ENCODE results near the gene PUM1.
"Not testable (repeated sequence)": the region's sequence is repeated elsewhere in the genome, so short reads cannot be mapped to it uniquely, and the experiment has no call there.

Gene PUM1

DNA sequence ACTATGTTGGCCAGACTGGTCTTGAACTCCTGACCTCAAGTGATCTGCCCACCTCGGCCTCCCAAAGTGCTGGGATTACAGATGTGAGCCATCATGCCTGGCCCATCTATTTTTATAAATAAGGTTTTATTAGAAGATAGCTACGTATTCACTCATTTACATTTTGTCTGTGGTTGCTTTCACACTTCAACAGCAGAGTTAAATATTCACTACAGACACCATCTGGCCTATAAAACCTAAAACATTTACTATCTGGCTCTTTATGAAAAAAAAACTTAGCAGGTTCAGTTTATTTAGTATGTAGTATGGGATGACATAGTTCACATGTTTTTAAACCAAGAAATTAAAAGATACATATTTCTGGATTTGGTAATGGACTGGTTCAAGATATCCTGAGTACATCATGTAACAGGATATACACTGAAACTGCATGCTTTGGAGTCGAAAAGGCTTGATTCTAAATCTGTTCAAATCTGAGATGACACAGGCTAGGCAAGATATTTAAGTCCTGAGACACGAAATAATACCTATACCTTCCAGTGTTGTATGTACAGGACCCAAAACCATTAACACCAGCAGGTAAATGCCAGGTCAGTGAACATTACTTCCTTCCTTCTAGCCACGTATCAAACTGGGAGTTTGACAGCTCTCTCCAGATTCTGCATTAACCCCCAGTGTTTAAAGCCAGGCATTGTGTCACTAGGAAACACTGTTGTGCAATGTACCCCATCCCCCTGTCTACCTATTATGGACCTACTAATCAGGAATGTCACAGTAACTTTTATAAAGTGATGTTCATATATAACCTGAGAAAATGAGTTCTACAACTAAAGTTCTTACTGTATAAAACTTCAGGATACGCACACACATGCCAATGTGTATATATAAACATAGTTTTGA, 102.7 kb downstream of the PUM1 start:
- Histone ChIP-seq H3K27me3 (ENCODE audit: control insufficient read depth, insufficient read depth, low read length) (no peaks in the 10 kb centered on the region), H3K36me3 (ENCODE audit: control insufficient read depth, insufficient read depth, low read length) (peaks cover 98% of the 10 kb centered on the region), H3K4me1 (ENCODE audit: control insufficient read depth, insufficient read depth, low read length) (no peaks in the 10 kb centered on the region), H3K9ac (ENCODE audit: low read depth, low read length) (no peak overlapping the region), H3K9me3 (ENCODE audit: control insufficient read depth, insufficient read depth, low read length) (no peaks in the 10 kb centered on the region), H3K4me3 (ENCODE audit: low read depth, low read length) (no peak overlapping the region), H3K27ac (ENCODE audit: low read depth, low read length) (no peak overlapping the region)

DNA sequence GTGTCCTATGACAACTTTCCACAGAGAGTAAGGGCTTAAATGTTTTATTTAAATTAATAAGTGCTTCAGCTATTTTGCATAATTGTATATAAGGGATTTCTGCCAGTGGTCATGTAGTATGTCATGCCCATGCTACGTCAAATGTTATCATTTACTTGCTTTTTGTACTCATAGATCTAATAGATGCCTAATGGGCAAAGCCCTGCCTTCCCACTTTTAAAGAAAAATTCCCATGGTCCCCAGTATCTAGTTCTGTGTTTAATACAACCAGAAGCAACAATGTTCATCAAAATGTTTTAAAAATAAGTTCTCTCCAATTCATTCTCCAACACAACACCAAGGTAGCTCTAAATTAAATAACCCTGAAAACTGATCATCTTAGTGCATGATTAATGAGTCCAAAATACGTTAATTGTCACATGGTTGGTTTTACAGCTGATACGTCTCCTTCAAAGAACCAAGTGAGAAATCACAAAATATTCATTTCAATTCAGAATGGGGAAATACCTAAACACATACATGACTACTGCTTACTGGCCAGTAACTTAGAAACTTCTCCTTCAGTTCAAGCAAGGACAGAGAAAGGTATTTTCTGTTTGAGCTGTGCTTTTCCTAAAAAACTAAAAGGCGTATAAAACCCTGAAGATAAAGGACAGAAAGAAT, 107.8 kb downstream of the PUM1 start:
- peaks cover 92% of the 10 kb centered on the region for H3K36me3 ChIP-seq (ENCODE audit: control insufficient read depth, insufficient read depth, low read length)
- no peak overlapping the region for H3K4me3 ChIP-seq (ENCODE audit: low read depth, low read length)
- no peaks in the 10 kb centered on the region for H3K27me3 ChIP-seq (ENCODE audit: control insufficient read depth, insufficient read depth, low read length)
- no peaks in the 10 kb centered on the region for H3K9me3 ChIP-seq (ENCODE audit: control insufficient read depth, insufficient read depth, low read length)
- H3K27ac ChIP-seq (ENCODE audit: low read depth, low read length) = no peak overlapping the region
- H3K4me1 ChIP-seq (ENCODE audit: control insufficient read depth, insufficient read depth, low read length) = no peaks in the 10 kb centered on the region
- H3K9ac ChIP-seq (ENCODE audit: low read depth, low read length) = no peak overlapping the region

DNA sequence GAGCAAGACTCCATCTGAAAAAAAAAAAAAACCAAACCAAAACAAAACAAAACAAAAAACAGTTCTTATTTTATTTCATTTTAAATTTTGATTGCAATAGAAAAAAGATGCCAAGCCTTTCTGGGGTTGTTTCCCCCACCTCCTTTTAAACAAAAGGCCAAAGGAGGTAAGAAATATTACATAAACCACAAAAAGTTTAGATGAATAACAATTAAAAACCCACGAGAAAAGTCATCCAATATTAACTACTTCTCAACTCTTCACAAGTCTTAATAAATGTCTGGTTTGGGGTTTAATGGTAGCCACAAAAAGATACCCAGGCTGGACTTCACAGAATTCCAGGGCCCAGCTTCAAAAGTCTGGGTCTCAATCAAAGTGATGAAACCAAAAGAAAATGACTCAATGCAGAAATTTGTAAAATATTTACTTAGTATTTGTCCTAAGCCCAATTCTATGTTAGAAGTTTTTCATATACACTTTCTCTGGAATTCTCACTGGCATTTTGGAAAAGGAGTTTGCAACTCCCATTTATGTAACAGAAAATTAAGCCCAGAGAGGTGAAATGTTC, 110.0 kb downstream of the PUM1 start:
- Histone ChIP-seq H3K9me3 (ENCODE audit: control insufficient read depth, insufficient read depth, low read length) (no peaks in the 10 kb centered on the region), H3K27me3 (ENCODE audit: control insufficient read depth, insufficient read depth, low read length) (no peaks in the 10 kb centered on the region), H3K27ac (ENCODE audit: low read depth, low read length) (no peak overlapping the region), H3K36me3 (ENCODE audit: control insufficient read depth, insufficient read depth, low read length) (peaks cover 92% of the 10 kb centered on the region), H3K4me1 (ENCODE audit: control insufficient read depth, insufficient read depth, low read length) (no peaks in the 10 kb centered on the region), H3K4me3 (ENCODE audit: low read depth, low read length) (no peak overlapping the region), H3K9ac (ENCODE audit: low read depth, low read length) (no peak overlapping the region)

DNA sequence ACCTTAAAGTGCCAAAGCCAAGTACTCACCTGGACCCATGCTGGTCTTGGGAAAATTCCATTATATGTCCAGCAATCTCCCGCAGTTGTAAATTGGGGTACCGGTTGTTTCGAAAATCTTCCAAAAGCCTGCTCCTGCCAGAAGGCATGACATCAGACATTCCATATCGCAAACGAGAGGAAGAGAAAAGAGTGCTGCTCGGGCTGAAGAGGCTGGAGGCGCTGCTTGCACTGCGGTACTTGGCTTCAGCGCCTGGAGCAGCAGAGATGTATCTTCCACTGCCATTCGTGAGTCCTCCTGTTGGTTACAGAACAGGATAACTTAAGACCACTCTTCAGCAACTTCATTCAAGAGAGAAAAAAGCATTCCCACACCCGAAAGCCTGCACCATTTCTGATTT, 111.8 kb downstream of the PUM1 start:
- Histone ChIP-seq H3K36me3 (ENCODE audit: control insufficient read depth, insufficient read depth, low read length) (peaks cover 88% of the 10 kb centered on the region), H3K27me3 (ENCODE audit: control insufficient read depth, insufficient read depth, low read length) (no peaks in the 10 kb centered on the region), H3K9ac (ENCODE audit: low read depth, low read length) (no peak overlapping the region), H3K27ac (ENCODE audit: low read depth, low read length) (no peak overlapping the region), H3K9me3 (ENCODE audit: control insufficient read depth, insufficient read depth, low read length) (no peaks in the 10 kb centered on the region), H3K4me3 (ENCODE audit: low read depth, low read length) (no peak overlapping the region), H3K4me1 (ENCODE audit: control insufficient read depth, insufficient read depth, low read length) (no peaks in the 10 kb centered on the region)

DNA sequence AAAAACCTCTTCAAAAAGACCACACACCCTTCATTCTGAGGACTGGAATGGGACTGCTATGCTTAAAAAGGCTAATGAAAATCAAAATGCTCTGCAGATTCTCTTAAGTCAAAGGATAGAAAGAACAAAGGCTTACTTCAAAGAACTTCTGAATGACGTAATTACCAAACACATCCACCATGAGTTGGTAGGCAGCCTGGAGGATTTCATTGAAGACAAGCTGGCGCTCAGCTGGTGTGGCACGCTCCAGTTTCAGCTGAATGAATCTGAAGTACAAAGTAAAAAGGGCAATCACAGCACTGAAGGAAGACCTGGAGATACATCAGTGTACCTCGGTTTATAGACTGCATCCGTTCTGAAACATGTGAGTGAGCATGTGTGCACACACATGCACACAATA, 113.4 kb downstream of the PUM1 start:
- H3K9me3 ChIP-seq (ENCODE audit: control insufficient read depth, insufficient read depth, low read length) = no peaks in the 10 kb centered on the region
- H3K9ac ChIP-seq (ENCODE audit: low read depth, low read length) = no peak overlapping the region
- no peaks in the 10 kb centered on the region for H3K4me1 ChIP-seq (ENCODE audit: control insufficient read depth, insufficient read depth, low read length)
- no peak overlapping the region for H3K27ac ChIP-seq (ENCODE audit: low read depth, low read length)
- H3K36me3 ChIP-seq (ENCODE audit: control insufficient read depth, insufficient read depth, low read length) = peaks cover 89% of the 10 kb centered on the region
- no peak overlapping the region for H3K4me3 ChIP-seq (ENCODE audit: low read depth, low read length)
- H3K27me3 ChIP-seq (ENCODE audit: control insufficient read depth, insufficient read depth, low read length) = no peaks in the 10 kb centered on the region

DNA sequence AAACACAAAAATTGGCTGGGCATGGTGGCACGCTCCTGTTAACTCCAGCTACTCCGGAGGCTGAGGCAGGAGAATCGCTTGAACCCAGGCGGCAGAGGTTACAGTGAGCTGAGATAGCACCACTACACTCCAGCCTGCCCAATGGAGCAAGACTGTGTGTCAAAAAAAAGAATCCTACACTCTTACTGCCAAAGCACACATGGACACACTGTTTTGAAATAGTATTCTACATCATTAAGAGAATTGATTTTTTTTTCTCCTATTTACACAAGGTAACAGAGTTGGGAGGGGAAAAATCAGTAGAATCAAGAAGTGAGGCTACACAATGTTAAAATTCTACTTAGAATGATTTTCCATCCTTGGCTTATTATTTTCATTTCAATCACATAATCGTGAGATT, 114.8 kb downstream of the PUM1 start:
- Histone ChIP-seq H3K27me3 (ENCODE audit: control insufficient read depth, insufficient read depth, low read length) (no peaks in the 10 kb centered on the region), H3K4me3 (ENCODE audit: low read depth, low read length) (no peak overlapping the region), H3K9me3 (ENCODE audit: control insufficient read depth, insufficient read depth, low read length) (no peaks in the 10 kb centered on the region), H3K9ac (ENCODE audit: low read depth, low read length) (no peak overlapping the region), H3K36me3 (ENCODE audit: control insufficient read depth, insufficient read depth, low read length) (peaks cover 88% of the 10 kb centered on the region), H3K27ac (ENCODE audit: low read depth, low read length) (no peak overlapping the region), H3K4me1 (ENCODE audit: control insufficient read depth, insufficient read depth, low read length) (no peaks in the 10 kb centered on the region)

DNA sequence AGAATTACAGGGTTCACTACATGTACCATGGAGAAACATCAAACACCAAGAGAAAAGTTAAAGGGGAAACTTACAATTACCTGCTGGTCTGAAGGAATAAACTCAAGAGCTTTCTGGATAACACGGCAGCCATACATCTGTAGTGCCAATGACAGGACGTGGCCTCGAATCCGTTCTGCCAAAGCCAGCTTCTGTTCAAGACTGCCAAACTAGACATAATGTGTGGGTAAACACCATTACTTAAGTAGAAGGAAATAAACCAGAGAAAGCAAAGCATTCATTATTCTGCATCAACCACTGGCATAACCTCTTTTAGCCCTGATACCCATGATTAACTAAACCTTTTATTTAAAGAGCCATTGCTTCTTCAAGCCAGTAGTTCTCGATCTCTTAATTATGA, 115.5 kb downstream of the PUM1 start:
- Histone ChIP-seq H3K27ac (ENCODE audit: low read depth, low read length) (no peak overlapping the region), H3K9ac (ENCODE audit: low read depth, low read length) (no peak overlapping the region), H3K4me1 (ENCODE audit: control insufficient read depth, insufficient read depth, low read length) (no peaks in the 10 kb centered on the region), H3K36me3 (ENCODE audit: control insufficient read depth, insufficient read depth, low read length) (peaks cover 90% of the 10 kb centered on the region), H3K27me3 (ENCODE audit: control insufficient read depth, insufficient read depth, low read length) (no peaks in the 10 kb centered on the region), H3K4me3 (ENCODE audit: low read depth, low read length) (no peak overlapping the region), H3K9me3 (ENCODE audit: control insufficient read depth, insufficient read depth, low read length) (no peaks in the 10 kb centered on the region)

DNA sequence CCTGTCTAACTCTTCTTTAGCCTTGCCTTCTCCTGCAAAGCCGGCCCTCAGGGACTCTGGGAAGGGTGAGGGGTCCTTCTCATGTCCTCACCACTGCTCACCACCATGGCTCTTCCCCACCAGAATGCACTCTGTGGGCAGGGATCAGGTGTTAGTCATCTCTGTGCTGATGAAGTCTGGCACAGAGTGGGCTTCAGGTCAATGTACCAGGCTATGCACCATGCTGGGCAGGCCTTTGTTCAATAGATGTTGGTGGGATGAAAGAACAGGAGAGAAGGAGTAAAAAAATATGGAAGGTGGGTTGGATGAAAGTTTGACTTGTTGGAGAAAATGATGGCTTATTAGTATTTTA, 116.1 kb downstream of the PUM1 start:
- H3K27me3 ChIP-seq (ENCODE audit: control insufficient read depth, insufficient read depth, low read length); H3K4me3 ChIP-seq (ENCODE audit: low read depth, low read length); H3K4me1 ChIP-seq (ENCODE audit: control insufficient read depth, insufficient read depth, low read length); H3K27ac ChIP-seq (ENCODE audit: low read depth, low read length); H3K9ac ChIP-seq (ENCODE audit: low read depth, low read length); H3K9me3 ChIP-seq (ENCODE audit: control insufficient read depth, insufficient read depth, low read length): not testable (repeated sequence)
- peaks cover 90% of the 10 kb centered on the region for H3K36me3 ChIP-seq (ENCODE audit: control insufficient read depth, insufficient read depth, low read length)

DNA sequence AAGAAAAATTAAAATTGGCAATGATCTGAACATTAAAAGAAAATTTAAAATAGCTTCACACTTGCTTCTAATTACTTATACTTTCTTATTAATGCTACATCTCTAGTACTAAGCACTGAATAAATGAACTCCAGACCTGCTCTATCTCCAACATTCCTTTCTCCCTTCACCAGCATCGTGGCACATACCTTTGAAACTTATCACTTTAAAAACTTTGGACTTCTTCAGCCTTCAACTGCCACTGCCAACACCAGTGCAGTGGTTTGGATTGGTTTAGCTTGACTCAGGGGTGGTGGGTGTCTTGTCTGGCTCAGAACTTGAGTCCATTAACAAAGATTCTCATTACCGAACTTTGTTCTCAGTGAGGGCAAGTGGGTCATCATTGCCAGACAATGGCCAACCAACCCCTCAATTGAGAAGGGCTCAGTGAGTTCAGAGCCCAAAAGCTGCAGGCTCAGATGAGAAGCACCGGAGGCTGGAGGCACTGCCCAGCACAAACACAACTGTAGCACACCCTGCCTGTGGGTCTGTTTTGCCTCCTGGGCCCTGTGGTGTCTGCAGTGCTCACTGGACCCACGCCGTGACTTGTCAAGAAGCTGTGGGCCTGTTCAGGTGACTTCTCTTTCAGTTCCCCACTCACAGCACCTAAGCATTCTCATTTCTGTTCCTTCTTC, 116.6 kb downstream of the PUM1 start:
- H3K9ac ChIP-seq (ENCODE audit: low read depth, low read length); H3K27ac ChIP-seq (ENCODE audit: low read depth, low read length); H3K9me3 ChIP-seq (ENCODE audit: control insufficient read depth, insufficient read depth, low read length); H3K4me1 ChIP-seq (ENCODE audit: control insufficient read depth, insufficient read depth, low read length); H3K4me3 ChIP-seq (ENCODE audit: low read depth, low read length); H3K27me3 ChIP-seq (ENCODE audit: control insufficient read depth, insufficient read depth, low read length): not testable (repeated sequence)
- H3K36me3 ChIP-seq (ENCODE audit: control insufficient read depth, insufficient read depth, low read length) = peaks cover 90% of the 10 kb centered on the region

DNA sequence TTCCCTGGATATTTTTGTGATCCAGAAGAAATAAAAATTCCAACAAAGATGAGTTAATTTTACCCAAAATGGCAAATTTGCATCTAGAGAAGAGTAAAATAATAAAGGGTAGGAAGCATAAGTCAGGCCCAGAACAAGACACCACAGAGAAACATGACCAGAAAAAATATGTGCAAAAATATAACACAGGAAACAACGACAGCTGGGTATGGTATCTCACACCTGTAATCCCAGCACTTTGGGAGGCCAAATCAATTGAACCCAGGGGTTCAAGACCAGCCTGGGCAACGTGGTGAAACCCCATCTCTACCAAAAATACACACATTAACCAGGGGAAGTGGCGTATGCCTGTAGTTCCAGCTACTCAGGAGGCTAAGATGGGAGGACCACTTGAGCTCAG, 117.2 kb downstream of the PUM1 start:
- H3K4me1 ChIP-seq (ENCODE audit: control insufficient read depth, insufficient read depth, low read length) = no peaks in the 10 kb centered on the region
- peaks cover 89% of the 10 kb centered on the region for H3K36me3 ChIP-seq (ENCODE audit: control insufficient read depth, insufficient read depth, low read length)
- no peaks in the 10 kb centered on the region for H3K27me3 ChIP-seq (ENCODE audit: control insufficient read depth, insufficient read depth, low read length)
- no peaks in the 10 kb centered on the region for H3K9me3 ChIP-seq (ENCODE audit: control insufficient read depth, insufficient read depth, low read length)
- H3K27ac ChIP-seq (ENCODE audit: low read depth, low read length) = no peak overlapping the region
- no peak overlapping the region for H3K9ac ChIP-seq (ENCODE audit: low read depth, low read length)
- no peak overlapping the region for H3K4me3 ChIP-seq (ENCODE audit: low read depth, low read length)

DNA sequence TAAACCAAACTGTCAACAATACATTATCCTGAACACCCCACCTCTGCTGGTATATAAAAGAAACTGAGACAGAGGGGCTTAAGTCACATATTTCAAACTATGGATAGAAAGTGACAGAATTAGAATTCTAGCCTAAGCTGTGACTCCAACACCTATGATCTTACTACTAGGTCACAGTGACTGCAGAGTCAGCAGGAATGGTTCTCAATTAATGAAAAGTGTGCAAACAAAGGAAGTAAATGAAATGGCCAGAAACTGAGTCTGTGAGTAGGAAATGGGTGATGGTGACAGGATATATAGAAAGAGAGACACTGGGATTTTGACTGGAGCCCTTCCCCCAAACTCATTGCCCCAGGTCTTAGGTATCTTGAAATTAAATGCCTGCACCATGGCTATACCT, 118.3 kb downstream of the PUM1 start:
- no peak overlapping the region for H3K27ac ChIP-seq (ENCODE audit: low read depth, low read length)
- H3K9me3 ChIP-seq (ENCODE audit: control insufficient read depth, insufficient read depth, low read length) = no peaks in the 10 kb centered on the region
- no peaks in the 10 kb centered on the region for H3K4me1 ChIP-seq (ENCODE audit: control insufficient read depth, insufficient read depth, low read length)
- H3K27me3 ChIP-seq (ENCODE audit: control insufficient read depth, insufficient read depth, low read length) = no peaks in the 10 kb centered on the region
- H3K4me3 ChIP-seq (ENCODE audit: low read depth, low read length) = no peak overlapping the region
- peaks cover 88% of the 10 kb centered on the region for H3K36me3 ChIP-seq (ENCODE audit: control insufficient read depth, insufficient read depth, low read length)
- no peak overlapping the region for H3K9ac ChIP-seq (ENCODE audit: low read depth, low read length)

All from HUES48 (cell line).